ELF-1 (cell line): ENCODE results near the gene MYO6.

Experiments used
- DNase-seq: peaks from one replicate; pipeline ENCODE4 v3.0.0-alpha.2; 2016; ENCODE audit warnings: low read depth, low spot score

The MYO6 gene

DNA sequence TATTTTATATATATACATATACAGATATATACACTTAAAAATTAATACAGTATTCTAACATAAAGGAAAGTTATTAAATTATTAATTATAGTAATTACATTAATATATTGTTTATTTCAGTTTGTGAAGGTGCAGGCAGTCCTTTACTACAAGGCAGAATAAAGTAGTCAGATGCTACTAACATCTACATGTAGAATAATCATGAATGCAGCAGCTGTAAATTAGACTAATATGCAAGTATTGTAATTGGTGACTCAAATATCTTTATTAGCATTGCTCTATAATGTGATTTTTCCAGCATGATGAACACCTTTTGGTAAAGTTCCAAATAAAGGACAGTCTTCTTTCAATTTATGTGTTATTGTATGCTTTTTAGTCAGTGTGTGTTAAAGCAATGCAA lies 17.3 kb downstream of the MYO6 start:
- no peak for DNase-seq

DNA sequence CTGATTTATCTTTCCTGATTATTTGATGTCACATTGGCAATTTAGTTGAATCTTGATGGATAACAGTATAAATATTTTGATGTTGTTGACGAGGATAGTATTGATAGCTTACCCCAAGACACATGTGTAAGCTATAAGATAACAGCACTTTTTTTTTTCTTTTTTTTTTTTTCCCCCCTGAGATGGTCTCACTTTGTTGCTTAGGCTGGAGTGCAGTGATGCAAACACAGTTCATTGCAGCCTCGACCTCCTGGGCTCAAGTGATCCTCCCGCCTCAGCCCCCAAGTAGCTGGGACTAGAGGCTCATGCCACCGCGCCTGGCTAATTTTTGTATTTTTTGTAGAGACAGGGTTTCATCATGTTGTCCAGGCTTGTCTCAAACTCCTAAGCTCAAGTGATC lies 21.8 kb downstream of the MYO6 start:
- no peak for DNase-seq

DNA sequence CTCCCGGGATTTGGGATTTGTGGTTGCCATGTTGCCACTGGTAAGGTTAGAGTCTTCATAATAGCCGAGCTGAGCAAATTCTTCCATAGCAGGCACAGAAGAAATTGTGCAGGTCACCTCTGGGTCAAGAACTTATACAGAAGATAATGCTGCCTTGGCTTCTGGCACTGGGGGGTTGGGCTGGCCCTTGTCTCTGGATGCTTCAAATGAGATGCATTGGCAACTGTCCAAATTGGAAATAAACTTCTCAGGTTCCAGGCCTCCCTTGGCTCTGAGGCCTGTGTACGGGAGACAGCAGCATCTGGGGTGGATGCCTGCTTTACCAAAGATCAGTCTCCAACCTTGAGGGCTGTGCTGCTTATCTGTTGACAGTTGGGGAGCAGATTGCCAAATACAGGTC lies 26.2 kb downstream of the MYO6 start:
- DNase-seq, result no peak

DNA sequence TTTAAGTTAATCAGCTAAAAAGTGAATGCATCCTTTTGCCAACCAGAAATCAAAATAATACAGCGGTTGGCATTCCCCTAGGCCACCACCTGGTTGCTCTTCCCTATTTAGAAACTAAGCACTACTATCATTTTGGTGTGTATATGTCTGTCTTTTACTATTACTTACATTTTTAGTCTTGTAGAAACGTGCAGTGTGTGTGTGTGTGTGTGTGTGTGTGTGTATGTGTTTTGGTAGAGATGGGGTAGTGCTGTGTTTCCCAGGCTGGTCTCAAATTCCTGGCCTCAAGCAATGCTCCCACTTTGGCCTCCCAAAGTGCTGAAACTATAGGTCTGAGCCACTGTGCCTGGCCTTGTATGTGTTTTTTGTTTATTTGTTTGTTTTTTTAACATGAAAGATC lies 27.4 kb downstream of the MYO6 start:
- DNase-seq, result peak; percentile 20

DNA sequence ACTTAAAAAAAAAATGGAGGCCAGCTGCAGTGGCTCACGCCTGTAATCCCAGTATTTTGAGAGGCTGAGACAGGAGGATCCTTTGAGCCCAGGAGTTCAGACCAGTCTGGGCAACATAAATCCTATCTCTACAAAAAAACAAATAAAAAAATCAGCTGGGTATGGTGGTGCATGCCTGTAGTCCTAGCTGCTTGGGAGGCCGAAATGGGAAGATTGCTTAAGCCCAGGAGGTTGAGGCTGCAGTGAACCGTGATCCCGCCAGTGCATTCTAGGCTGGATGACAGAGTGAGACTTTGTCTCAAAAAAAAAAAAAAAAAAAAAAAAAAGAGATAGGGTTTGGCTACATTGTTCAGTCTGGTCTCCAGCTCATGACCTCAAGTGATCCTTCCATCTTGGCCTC lies 29.7 kb downstream of the MYO6 start:
- DNase-seq, result no peak

DNA sequence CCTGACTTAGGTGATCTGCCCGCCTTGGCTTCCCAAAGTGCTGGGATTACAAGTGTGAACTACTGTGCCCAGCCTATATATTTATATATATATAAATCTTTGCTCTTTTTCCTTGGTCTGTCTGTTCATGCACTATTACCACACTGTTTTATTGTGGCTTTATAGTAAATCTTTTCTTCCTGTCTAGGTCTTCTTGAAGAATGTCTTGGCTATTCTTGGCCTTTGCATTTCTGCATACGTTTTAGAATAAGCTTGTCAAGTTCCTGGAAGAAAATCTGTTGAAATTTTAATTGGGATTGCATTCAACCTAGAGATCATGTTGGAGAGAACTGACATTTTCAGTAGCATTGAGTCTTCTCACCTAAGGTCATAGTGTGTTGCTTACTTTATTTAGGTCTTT lies 37.1 kb downstream of the MYO6 start:
- DNase-seq, result no peak

DNA sequence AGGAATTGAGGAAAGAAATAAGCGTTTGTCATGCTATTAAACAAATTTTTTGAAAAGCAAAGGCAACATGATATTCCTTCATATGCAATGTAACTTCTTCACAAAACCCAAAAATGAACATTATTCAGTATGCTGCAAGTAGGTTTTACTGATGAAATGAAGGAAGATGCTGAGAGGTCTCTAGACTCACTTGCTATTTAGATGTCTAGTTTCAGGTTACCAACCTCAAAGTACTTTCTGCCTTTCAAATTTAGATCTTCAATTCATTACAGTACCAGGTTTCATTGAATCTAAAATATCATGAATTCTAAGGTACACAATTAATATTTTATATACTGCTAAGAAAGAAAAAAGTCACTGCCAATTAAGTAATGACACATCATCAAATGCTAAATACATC lies 39.9 kb downstream of the MYO6 start:
- DNase-seq, result no peak

DNA sequence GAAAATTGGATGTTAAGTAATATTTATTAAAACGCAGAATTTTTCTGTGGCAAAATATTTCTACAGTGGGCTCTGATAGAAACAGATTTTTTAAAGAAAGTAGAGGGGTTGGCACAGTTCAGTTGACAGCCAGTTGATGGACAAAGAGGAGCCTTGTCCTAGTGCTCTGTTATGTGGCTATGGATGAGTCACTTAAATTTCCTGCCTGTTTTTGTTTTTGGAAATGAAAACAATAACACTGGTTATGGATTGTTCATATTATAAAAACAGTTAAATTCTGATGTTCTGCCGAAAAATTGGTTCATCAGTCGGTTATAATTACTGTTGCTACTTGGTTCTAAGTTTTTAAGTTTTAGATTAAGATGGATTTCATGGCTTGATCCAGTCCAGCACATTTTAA lies 42.8 kb downstream of the MYO6 start:
- no peak for DNase-seq

DNA sequence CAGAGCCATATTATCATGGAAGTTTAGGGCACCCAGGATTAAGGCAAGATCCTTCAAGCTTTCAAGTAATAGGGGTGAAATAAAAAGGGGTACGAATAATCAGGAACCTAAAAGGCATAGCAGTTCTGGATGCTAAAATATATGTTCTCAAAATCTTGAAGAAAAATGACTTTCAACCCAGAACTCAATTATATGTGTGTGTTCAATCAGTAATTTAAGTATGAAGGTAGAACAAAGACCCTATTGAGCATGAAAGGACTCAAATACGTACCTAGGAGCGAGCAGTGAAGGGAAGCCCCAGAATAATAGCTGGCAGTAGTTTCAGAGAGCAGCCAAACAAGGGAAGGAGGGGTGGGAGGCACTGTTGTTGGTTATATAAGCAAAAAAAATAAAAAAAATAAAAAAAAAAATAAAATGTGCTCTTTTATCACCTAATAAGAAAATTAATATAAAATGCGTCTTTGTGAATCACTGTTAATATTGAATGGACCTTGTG lies 45.4 kb downstream of the MYO6 start:
- no peak for DNase-seq

DNA sequence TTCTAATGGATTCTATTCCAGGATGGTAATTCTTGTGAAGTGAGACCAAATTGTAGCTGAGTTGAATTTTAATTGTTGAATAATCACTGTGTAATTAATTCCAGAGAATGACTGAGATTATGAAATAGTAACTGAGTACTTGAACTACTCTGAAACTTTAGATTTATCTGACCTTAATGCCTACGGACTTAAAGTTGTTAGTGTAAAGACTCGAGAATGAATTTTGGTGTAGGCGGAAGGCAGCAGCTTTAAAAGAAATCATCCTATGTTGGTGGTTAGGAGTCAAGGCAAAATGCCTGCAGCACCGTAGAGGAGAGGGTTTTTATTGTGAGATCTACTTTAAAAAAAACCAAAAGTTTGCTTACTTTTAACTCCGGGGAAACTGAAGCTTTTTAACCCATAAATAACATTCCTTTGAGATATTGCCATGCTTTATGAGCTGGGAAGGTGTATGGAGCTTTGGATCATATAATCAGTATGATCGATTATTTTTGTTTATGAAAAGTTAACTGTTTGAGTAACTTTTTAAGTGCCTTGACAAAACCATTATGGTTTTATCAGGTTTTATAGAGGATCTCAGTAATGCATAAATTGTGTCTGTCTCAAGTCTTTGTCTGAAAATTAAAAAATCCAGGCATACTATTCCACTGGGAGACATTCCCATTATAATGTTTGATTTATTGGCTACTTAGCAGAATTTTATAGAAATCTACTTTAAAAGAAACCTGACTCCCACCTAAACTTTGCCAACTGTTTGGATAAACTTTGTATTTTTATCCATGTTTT lies 46.1 kb downstream of the MYO6 start:
- DNase-seq, result no peak

DNA sequence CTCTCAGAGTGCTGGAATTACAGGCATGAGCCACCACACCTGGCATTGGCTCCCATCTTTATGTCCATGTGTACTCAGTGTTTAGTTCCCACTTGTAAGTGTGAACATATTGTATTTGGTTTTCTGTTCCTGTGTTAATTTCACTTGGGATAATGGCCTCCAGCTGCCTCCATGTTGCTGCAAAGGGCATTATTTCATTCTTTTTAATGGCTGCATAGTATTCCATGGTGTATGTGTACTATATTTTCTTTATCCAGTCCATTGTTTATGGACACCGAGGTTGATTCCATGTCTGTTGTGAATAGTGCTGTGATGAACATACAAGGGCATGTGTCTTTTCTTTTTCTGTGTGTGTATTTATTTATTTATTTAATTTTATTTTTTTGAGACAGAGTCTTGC lies 47.7 kb downstream of the MYO6 start:
- no peak for DNase-seq

DNA sequence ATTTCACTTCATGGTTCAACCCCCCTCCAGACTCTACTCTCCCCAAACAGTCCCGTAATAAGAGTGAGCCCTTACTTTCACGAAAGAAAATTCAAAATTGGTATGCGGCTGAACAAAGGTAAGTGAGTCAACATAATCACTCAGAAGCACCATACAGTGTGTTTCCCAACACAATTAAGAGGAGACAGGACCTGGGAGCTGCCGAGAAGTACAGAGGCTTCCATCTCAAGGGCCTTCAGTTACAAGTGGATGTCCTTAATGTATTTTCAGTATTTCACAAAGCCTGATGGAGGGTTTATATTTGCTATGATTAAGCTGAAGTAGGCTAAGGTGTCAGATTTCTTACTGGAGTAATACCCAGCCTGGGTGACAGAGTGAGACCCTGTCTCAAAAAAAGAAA lies 51.1 kb downstream of the MYO6 start:
- DNase-seq, result no peak

DNA sequence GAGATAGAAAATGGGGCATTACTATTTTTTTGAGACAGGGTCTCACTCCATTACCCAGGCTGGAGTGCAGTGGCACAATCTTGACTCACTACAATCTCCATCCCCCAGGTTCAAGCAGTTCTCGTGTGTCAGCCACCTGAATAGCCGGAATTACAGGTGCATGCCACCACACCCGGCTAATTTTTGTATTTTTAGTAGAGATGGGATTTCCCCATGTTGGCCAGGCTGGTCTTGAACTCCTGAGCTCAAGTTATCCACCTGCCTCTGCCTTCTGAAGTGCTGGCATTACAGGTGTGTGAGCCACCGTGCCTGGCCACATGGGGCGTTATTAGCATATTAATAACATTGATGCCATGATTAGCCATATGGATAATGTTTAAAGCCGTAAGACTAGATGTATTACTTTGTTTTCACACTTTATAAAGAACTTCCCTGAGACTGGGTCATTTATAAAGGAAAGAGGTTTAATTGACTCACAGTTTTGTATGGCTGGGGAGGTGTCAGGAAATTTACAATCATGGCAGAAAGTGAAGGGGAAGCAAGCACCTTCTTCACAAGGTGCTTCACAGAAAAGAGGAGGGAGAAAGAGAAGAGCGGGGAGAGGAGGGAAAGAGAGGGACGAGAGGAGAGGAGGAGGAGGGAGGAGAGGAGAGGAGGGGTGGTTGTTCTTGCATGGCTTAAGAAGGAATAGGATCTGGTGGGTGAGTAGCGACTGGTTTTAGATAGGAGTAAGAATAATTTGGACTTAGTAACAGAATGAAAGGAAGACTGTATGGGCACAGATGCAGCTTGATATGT lies 51.9 kb downstream of the MYO6 start:
- DNase-seq, result no peak

DNA sequence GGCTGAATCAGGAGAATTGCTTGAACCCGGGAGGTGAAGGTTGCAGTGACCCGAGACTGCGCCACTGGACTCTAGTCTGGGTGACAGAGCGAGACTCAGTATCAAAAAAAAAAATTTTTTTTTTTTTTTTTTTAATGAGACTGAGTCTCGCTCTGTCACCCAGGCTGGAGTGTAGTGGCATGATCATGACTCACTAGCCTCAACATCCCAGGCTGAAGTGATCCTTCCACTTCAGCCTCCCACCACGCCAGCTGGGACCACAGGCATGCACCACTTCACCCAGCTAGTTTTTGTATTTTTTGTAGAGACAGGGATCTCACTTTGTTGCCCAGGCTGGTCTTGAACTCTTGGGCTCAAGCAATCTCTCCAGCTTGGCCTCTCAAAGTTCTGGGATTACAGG lies 53.3 kb downstream of the MYO6 start:
- no peak for DNase-seq

DNA sequence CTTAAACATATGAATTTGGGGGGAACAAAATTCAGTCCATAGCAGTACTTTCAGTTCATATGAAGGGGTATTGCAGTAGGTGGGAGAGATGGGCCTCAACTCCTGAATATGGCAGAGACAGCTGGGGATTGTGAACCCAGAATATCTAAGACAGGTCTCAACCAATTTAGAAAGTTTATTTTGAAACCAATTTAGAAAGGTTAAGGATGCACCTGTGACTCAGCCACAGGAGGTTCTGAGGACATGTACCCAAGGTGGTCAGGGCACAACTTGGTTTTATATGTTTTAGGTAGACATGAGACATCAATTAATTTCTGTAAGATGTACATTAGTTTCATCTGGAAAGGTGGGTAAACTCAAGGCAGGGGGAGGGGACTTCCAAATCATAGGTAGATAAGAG lies 59.5 kb downstream of the MYO6 start:
- no peak for DNase-seq

DNA sequence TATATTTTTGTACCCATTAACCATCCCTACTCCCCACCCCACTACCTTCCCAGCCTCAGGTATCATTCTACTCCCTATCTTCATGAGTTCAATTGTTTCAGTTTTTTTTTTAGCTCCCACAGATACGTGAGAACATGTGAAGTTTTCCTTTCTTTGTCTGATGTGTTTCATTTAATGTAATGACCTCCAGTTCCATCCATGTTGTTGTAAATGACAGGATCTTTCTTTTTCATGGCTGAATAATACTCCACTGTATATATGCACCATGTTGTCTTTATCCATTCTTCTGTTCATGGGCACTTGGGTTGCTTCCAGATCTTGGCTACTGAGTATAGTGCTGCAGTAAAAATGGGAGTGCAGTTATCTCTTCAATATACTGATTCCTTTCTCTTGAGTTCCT lies 63.5 kb downstream of the MYO6 start:
- no peak for DNase-seq

DNA sequence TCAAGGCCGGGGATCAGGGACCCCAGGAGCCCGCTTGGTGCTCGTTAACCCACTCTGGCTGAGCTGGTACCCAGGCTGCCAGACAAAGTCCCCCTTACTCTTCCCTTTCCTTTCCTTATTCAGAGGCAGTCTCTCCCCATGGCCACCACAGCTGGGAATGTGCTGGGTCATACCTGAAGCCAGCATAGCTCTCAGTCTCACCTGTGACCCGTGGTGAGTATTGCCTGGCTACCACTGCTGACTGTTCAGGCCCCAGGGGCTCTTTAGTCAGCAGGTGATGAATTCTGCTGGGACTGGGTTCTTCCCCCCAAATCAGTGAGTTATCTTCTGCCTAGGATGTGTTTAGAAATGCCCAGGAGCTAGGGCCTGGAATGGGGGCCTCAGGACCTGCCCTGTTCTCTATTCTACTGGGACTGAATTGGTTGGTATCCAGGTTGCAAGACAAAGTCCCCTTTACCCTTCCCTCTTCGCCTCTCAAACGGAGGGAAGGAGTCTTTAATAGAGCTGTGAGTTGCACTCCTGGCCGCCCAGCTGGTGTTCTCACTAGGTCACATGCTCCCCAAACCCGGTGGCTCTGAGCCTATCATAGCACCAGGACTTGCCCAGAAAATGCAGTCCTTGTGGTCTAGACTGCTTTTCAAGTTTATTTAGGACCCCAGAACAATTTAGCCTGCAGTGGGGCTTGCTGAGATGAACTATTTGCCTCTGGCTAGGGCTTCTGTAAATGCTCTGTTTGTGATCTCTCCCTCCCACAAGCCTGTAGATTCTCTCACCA lies 64.6 kb downstream of the MYO6 start:
- peak; percentile 71 for DNase-seq

DNA sequence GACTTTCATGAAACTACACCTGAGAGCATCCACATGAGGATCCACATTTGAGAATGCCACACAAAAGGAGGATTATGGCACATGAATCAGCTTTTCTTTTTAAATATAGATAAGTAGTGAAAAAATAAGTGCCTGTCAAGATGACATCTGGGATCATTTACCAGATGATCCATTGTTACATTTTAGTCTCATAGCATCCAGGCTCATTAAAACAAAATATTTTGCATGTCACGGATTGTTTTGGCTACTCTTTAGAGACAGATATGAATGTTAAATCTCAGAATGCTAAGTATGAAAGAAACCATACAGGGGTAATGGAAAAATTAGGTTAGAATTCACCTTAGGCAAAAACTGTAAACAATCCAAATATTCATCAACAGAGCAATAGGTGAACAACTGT lies 66.7 kb downstream of the MYO6 start:
- no peak for DNase-seq

DNA sequence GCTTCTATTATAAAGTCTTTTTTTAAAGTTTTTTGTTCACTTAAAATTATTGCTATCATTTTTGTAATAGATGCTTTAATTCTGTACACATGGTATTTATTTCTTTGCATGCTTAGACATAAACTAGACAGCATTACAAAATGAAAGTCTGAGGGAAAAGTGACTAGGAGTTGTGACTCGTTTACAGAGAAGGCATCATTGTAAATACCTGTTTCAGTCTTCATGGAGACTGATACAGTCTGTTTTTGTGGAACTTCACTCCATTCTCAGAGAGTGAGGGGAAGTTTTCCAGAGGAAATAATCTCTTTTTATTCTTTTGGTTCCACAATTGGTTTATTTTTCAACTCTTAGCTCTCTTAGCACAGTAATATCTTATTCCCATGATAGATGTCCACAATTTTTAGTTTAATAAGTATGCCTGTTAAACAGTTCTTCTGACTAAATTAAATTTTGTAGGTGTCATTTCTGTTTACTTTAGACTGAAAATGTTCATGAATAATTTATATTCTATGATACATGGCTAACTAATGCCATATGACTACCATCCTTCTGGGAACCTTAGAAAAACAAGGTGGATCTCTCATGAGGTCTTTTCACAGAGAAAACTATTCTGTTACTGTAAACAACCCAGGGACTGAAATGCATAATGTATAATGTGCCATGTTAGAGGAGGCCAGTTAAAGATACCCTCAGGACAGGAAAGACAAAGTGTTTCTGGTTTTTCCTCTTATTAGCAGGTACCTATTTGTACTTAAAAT lies 69.2 kb downstream of the MYO6 start:
- DNase-seq, result no peak

DNA sequence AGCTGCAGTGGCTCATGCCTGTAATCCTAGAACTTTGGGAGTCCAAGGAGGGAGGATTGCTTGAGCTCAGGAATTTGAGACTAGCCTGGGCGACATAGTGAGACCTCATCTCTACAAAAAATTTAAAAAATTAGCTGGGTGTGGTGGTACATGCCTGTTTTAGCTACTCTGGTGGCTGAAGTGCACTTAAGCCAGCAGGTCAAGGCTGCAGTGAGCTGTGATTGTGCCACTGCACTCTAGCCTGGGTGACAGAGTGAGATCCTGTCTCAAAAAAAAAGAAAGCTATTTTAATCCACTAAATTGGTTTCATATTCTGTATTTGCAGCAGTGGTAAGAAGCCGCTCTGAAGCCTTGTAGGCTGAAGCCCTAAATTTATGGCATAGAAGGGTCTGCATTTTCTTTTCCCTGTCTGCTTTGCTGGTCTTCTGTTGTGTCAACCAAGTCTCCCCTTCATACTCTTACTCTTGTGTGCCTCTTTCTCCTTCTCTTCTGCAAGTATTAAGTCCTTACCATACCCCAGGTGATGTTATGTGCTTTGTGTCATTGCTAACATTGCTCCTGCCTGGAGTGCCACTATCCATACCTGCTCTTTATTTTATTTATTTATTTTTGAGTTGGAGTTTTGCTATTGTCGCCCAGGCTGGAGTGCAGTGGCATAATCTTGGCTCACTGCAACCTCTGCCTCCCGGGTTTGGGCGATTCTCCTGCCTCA lies 70.9 kb downstream of the MYO6 start:
- no peak for DNase-seq

DNA sequence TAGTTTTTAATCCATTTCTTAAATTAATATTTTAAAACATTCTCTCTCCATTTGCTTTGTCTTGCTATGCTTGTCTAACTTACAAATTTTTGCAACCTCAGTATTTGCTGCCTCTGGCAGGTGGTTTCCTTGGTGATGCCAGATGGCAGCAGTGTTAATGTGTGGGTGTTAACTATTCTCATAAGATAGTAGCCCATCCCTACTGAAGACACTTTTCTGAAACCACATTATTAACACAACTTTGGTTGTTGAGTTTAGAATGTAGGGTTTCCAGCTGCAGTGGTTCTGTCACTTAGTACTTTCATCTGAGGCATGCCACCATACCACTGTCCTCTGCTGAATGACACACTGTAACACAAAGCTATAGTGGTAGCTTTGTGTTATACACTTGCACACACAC lies 75.1 kb downstream of the MYO6 start:
- DNase-seq, result no peak
